AG09319 (cell line): Measurements from ENCODE around the gene SEZ6.
"Not testable (repeated sequence)": the region's sequence is repeated elsewhere in the genome, so short reads cannot be mapped to it uniquely, and the experiment has no call there.

Experiments
- DNase-seq: peaks from one replicate; pipeline ENCODE4 v3.0.0-alpha.2; 2010; ENCODE audit warnings: low read depth; ENCODE audit errors: extremely low read depth
- TF ChIP-seq, protein P1 (sequence below): IDR thresholded peaks from 2 replicates; pipeline ENCODE4 v1.5.1; 2011; ENCODE audit warnings: low read depth, mild to moderate bottlenecking, inconsistent platforms, low read length, moderate library complexity

Gene SEZ6

DNA sequence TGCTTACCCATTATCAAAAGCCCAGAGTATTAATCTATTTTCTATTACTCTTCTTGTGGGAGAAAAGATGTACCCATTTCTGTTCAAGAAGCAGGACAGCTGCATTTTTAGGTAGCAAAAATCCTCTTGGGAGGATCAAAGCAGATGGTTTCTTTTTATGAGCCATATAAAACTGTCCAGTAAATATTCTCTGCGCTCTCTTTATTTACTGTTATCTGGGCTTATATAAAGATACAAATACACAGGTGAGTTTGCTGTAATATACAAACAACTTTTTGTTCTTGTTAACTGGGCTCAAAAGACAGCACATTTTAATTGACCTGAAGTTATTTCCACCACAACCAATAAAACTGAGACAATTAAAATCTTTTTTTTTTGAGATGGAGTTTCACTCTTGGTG lies 64.6 kb downstream of the SEZ6 start:
- TF ChIP-seq, protein P1, sequence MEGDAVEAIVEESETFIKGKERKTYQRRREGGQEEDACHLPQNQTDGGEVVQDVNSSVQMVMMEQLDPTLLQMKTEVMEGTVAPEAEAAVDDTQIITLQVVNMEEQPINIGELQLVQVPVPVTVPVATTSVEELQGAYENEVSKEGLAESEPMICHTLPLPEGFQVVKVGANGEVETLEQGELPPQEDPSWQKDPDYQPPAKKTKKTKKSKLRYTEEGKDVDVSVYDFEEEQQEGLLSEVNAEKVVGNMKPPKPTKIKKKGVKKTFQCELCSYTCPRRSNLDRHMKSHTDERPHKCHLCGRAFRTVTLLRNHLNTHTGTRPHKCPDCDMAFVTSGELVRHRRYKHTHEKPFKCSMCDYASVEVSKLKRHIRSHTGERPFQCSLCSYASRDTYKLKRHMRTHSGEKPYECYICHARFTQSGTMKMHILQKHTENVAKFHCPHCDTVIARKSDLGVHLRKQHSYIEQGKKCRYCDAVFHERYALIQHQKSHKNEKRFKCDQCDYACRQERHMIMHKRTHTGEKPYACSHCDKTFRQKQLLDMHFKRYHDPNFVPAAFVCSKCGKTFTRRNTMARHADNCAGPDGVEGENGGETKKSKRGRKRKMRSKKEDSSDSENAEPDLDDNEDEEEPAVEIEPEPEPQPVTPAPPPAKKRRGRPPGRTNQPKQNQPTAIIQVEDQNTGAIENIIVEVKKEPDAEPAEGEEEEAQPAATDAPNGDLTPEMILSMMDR, result no peak
- no peak for DNase-seq

DNA sequence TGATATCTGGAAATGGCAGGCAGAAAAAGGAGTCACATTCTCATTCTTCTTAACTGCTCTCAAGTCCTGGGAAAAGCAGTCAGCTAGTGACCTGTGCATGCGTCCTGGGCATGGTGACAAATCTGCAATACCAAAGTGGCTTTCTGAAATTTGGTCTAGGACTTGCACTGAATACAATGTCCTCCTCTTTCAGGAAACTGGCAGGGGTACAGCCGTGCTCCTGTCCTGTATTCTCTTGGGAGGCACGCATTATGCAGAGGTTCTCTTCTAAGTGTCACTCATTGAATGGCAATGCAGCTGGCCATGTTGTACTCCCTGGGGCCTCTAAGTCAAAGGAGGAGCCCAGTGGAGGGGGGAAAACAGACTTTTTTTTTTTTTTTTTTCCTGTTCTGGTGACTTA lies 65.2 kb downstream of the SEZ6 start:
- DNase-seq, result no peak
- TF ChIP-seq, protein P1, result no peak

DNA sequence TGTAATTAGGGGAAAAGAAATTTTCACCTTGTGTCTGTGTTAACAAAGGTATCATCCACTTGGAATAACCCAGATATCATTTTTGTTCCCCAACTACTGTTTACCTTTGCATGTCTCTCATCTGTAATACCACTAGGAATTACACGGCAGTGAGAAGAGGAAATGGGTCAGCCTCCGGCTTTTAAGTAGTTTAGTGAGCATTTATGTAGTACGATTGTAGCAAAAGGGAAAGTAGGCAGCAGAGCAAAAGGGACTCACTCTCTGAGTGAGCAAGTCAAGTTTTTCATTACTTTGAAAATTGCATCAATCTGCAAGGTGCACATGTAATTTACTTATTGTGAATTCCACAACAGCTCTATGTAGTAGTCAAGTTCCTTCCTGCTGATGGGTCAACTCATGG lies 65.7 kb downstream of the SEZ6 start:
- TF ChIP-seq, protein P1, result no peak
- no peak for DNase-seq

DNA sequence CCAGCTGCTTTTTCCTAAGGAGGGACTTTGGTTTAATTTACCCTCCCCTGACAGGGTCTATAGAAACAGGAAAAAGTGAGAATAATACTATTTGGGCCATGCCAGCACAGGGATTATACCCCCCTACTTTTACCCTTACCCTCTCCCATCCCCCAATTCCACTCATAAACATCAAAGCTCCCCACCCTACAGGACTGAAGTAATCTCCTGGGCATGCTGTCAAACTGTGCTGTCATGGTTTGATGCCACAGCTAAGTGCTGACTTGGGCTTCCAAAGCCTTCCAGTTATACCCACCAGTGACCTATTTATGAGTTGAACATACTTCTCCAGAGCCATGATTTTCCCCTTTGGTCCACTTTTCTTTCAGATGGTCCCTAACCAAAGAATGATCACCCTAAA lies 67.3 kb downstream of the SEZ6 start:
- TF ChIP-seq, protein P1, result no peak
- no peak for DNase-seq

DNA sequence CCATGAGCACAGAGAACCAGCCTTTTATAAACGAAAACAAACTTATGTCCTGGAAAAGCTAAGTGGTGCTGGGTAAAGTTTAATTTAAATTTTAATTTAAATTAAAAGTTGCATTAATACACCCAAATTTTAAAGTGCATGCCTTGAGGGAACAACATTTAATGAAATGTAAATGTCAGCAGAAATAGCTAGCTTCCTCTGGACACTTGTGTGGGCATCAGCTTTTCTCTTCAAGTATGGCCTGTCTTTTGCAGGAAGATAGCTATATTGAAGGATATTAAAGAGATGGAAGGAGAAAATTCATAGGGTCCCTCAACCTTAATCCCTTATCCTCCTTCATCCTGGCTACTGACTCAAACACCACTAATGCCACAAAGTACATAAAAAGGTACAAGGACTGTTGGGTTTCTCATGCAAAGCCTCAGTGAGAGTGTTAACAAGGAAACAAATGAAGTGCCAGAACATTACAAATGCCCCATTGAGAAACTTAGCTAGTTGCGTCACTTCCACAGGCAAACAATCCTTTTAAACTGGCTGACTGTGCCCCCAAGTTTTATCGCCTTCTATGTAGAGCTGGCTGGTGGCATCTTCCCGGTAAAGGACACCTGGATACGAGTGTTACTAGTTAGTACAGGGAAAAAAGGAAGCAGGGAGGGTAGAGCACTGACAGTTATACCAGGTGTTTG lies 68.6 kb downstream of the SEZ6 start:
- TF ChIP-seq, protein P1, result no peak
- DNase-seq, result no peak

DNA sequence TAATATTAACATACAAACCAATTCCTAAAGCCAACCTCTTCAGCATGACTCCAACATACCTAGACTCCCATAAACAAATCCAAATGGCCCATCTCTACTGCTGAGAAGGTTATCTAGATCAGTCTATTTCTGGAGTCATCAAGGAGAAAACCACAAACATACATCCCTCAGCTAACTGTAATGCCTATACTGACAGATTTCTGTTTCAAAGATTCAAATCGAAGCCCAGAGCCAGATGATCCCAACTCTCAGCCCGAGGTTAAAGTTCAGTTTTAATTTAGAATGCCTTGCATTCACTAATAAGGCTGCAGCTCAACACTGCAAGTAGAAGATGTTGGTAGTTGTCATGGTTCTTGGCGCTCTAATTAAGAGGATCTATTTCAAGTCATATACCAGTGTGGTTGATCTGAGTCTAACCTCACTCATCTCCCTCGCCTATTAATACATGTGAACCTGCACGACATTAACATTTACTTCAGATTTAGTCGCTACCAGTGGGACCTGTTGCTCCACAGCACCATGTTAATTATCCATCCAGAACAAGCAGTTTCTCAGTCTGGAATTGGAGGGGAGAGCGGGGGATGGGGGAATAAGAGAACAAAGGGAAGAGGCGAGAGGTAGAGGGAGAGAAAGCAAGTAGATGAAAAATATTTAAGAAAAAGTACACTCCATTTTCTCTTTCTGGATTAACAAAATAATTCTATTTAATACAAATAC lies 69.9 kb downstream of the SEZ6 start:
- TF ChIP-seq, protein P1, result no peak
- no peak for DNase-seq

DNA sequence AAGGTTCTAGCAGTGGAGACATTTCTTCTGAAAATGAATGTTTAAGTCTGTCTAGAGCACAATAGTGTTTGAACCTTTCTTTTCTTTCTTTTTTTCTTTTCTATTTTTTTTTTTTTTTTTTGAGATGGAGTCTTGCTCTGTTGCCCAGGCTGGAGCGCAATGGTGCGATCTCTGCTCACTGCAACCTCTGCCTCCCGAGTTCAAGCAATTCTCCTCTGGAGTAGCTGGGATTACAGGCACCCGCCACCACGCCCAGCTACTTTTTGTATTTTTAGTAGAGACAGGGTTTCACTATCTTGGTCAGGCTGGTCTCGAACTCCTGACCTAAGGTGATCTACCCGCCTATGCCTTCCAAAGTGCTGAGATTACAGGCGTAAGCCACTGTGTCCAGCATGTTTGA lies 71.3 kb downstream of the SEZ6 start:
- DNase-seq, result not testable (repeated sequence)
